H1 (cell line): ENCODE results near the gene TACSTD2. TPM values are rescaled to one million over a fixed set of nuclear protein-coding genes. Genes with fewer than 3 reads are reported as not detected.

Source experiments
- CBX5 ChIP-seq: fragments of 300-800, 300-1000 bp; sonication (generic); IDR thresholded peaks from 2 replicates; pipeline ENCODE4 v1.7.1; 2016; ENCODE audit warnings: antibody characterized with exemption, low read length, low read depth
- CBX8 ChIP-seq: fragments of 300-800, 300-1000 bp; sonication (generic); IDR thresholded peaks from 2 replicates; pipeline ENCODE4 v1.7.1; 2016; ENCODE audit warnings: low read depth, low read length, borderline replicate concordance
- EGR1 ChIP-seq: IDR thresholded peaks from 2 replicates; pipeline ENCODE4 v1.6.1; 2011; ENCODE audit warnings: low read depth, low read length, borderline replicate concordance
- GABPA ChIP-seq: IDR thresholded peaks from 2 replicates; pipeline ENCODE4 v1.6.1; 2011; ENCODE audit warnings: mild to moderate bottlenecking, low read length, moderate library complexity, borderline replicate concordance; ENCODE audit not compliant: insufficient read depth
- JUN ChIP-seq: IDR thresholded peaks from 2 replicates; pipeline ENCODE4 v1.6.1; 2011; ENCODE audit warnings: low read depth, mild to moderate bottlenecking, improper control_type of control experiment, low read length
- NANOG ChIP-seq: IDR thresholded peaks from 2 replicates; pipeline ENCODE4 v1.6.1; 2011; ENCODE audit warnings: low read length, low read depth, mild to moderate bottlenecking, inconsistent platforms; ENCODE audit not compliant: insufficient read depth, poor library complexity, severe bottlenecking
- RFX5 ChIP-seq: IDR thresholded peaks from 2 replicates; pipeline ENCODE4 v1.6.1; 2011; ENCODE audit warnings: low read depth, low read length, improper control_type of control experiment, borderline replicate concordance
- SIN3A ChIP-seq, 2 experiments: IDR thresholded peaks in 1 of 2; conservative IDR thresholded peaks in 1 of 2; 2 replicates each; pipeline ENCODE4 v1.6.1; 2011 to 2012; ENCODE audit warnings: low read length in 2 of 2, improper control_type of control experiment in 1 of 2, low read depth in 1 of 2, mild to moderate bottlenecking in 1 of 2
- SRF ChIP-seq: IDR thresholded peaks from 2 replicates; pipeline ENCODE4 v1.6.1; 2011; ENCODE audit warnings: mild to moderate bottlenecking, low read depth, low read length, moderate library complexity
- TBP ChIP-seq: IDR thresholded peaks from 2 replicates; pipeline ENCODE4 v1.6.1; 2011; ENCODE audit warnings: low read depth, low read length, improper control_type of control experiment
- TCF12 ChIP-seq: IDR thresholded peaks from 2 replicates; pipeline ENCODE4 v1.6.1; 2011; ENCODE audit warnings: low read depth, mild to moderate bottlenecking, low read length
- polyA plus RNA-seq, 7 experiments: library from polyadenylated mRNA; depleted of rRNA in 3 of 7; stranded (reverse) in 5 of 7; unstranded in 2 of 7; fragments of >200 nt in 5 of 7; fragments of 200-250 nt in 2 of 7; gene quantifications; 1 replicate in 5 of 7; 2 replicates in 1 of 7; 4 replicates in 1 of 7; pipeline versions ENCODE4 v1.2.1 to v1.2.3, GENCODE V29; 2011 to 2013; ENCODE audit warnings: missing spikeins in 2 of 7, mixed read lengths in 2 of 7
- total RNA-seq: library from RNA; stranded (reverse); fragmentation: NEBNext Ultra II Directional; extraction: Animal tissue kit (Norgen Biotek cat#: 25700); gene quantifications from 2 replicates; pipeline ENCODE4 v1.2.1, GENCODE V29; 2021
- TF ChIP-seq, protein P1 (sequence below): fragments of 300-600 bp; sonication (generic); IDR thresholded peaks from 2 replicates; pipeline ENCODE4 v1.7.1; 2012; ENCODE audit warnings: low read length, moderate library complexity, mild to moderate bottlenecking, inconsistent platforms; ENCODE audit not compliant: insufficient replicate concordance

Gene TACSTD2
- total and polyA plus RNA-seq, 2 of the 8 experiments (the other 6 are each of a cell fraction or from before 2014, with no cell fraction given): 0.76 to 0.85 TPM

DNA sequence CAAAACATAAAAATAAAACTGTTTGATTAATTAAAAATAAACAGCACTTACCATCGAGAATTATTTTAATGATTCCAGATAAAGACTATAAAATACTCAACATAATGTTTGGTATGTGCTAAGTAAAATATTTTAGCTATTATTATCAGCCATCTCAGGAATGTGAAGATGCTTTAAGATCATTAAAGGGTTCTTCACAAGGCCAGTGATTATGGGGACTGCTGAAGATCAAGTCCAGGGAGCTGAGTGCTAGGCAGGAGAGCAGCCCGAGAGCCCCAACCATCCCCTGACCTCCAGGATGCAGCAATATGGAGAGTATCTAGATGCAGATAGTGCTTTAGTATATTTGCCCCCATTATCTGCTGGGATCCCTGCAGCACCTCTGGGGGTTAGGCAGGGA lies 4.6 kb upstream of the TACSTD2 start (continued):
- TF ChIP-seq, protein P1, sequence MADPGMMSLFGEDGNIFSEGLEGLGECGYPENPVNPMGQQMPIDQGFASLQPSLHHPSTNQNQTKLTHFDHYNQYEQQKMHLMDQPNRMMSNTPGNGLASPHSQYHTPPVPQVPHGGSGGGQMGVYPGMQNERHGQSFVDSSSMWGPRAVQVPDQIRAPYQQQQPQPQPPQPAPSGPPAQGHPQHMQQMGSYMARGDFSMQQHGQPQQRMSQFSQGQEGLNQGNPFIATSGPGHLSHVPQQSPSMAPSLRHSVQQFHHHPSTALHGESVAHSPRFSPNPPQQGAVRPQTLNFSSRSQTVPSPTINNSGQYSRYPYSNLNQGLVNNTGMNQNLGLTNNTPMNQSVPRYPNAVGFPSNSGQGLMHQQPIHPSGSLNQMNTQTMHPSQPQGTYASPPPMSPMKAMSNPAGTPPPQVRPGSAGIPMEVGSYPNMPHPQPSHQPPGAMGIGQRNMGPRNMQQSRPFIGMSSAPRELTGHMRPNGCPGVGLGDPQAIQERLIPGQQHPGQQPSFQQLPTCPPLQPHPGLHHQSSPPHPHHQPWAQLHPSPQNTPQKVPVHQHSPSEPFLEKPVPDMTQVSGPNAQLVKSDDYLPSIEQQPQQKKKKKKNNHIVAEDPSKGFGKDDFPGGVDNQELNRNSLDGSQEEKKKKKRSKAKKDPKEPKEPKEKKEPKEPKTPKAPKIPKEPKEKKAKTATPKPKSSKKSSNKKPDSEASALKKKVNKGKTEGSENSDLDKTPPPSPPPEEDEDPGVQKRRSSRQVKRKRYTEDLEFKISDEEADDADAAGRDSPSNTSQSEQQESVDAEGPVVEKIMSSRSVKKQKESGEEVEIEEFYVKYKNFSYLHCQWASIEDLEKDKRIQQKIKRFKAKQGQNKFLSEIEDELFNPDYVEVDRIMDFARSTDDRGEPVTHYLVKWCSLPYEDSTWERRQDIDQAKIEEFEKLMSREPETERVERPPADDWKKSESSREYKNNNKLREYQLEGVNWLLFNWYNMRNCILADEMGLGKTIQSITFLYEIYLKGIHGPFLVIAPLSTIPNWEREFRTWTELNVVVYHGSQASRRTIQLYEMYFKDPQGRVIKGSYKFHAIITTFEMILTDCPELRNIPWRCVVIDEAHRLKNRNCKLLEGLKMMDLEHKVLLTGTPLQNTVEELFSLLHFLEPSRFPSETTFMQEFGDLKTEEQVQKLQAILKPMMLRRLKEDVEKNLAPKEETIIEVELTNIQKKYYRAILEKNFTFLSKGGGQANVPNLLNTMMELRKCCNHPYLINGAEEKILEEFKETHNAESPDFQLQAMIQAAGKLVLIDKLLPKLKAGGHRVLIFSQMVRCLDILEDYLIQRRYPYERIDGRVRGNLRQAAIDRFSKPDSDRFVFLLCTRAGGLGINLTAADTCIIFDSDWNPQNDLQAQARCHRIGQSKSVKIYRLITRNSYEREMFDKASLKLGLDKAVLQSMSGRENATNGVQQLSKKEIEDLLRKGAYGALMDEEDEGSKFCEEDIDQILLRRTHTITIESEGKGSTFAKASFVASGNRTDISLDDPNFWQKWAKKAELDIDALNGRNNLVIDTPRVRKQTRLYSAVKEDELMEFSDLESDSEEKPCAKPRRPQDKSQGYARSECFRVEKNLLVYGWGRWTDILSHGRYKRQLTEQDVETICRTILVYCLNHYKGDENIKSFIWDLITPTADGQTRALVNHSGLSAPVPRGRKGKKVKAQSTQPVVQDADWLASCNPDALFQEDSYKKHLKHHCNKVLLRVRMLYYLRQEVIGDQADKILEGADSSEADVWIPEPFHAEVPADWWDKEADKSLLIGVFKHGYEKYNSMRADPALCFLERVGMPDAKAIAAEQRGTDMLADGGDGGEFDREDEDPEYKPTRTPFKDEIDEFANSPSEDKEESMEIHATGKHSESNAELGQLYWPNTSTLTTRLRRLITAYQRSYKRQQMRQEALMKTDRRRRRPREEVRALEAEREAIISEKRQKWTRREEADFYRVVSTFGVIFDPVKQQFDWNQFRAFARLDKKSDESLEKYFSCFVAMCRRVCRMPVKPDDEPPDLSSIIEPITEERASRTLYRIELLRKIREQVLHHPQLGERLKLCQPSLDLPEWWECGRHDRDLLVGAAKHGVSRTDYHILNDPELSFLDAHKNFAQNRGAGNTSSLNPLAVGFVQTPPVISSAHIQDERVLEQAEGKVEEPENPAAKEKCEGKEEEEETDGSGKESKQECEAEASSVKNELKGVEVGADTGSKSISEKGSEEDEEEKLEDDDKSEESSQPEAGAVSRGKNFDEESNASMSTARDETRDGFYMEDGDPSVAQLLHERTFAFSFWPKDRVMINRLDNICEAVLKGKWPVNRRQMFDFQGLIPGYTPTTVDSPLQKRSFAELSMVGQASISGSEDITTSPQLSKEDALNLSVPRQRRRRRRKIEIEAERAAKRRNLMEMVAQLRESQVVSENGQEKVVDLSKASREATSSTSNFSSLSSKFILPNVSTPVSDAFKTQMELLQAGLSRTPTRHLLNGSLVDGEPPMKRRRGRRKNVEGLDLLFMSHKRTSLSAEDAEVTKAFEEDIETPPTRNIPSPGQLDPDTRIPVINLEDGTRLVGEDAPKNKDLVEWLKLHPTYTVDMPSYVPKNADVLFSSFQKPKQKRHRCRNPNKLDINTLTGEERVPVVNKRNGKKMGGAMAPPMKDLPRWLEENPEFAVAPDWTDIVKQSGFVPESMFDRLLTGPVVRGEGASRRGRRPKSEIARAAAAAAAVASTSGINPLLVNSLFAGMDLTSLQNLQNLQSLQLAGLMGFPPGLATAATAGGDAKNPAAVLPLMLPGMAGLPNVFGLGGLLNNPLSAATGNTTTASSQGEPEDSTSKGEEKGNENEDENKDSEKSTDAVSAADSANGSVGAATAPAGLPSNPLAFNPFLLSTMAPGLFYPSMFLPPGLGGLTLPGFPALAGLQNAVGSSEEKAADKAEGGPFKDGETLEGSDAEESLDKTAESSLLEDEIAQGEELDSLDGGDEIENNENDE: no peak
- no peak for TF ChIP-seq SRF
- TF ChIP-seq NANOG: no peak
- TF ChIP-seq TCF12: no peak
- TF ChIP-seq TBP: no peak
- TF ChIP-seq JUN: no peak
- no peak for TF ChIP-seq CBX5
- no peak for TF ChIP-seq CBX8
- no peak for TF ChIP-seq SIN3A (conservative IDR thresholded peaks at IDR 0.05 in 1 of 2, IDR thresholded peaks at IDR 0.05 in 1 of 2; ENCODE audit: low read depth in 1 of 2, low read length in 2 of 2)
- no peak for TF ChIP-seq GABPA
- TF ChIP-seq RFX5: no peak
- no peak for TF ChIP-seq EGR1
